Measurements from ENCODE around the gene SCN4A.

GRCh38 chr17:63914471-63914870, 58.2 kb downstream of the SCN4A start:
- TF ChIP-seq, protein P1, sequence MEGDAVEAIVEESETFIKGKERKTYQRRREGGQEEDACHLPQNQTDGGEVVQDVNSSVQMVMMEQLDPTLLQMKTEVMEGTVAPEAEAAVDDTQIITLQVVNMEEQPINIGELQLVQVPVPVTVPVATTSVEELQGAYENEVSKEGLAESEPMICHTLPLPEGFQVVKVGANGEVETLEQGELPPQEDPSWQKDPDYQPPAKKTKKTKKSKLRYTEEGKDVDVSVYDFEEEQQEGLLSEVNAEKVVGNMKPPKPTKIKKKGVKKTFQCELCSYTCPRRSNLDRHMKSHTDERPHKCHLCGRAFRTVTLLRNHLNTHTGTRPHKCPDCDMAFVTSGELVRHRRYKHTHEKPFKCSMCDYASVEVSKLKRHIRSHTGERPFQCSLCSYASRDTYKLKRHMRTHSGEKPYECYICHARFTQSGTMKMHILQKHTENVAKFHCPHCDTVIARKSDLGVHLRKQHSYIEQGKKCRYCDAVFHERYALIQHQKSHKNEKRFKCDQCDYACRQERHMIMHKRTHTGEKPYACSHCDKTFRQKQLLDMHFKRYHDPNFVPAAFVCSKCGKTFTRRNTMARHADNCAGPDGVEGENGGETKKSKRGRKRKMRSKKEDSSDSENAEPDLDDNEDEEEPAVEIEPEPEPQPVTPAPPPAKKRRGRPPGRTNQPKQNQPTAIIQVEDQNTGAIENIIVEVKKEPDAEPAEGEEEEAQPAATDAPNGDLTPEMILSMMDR (IDR thresholded peaks at IDR 0.05) = no peak
- no peak for TF ChIP-seq POLR2A (IDR thresholded peaks at IDR 0.05)

Measured in tibial nerve (tissue), 3 donors.